ENCODE data around the gene SP6. TPM values are rescaled to one million over a fixed set of nuclear protein-coding genes. Genes with fewer than 3 reads are reported as not detected.

SP6 gene
- total RNA-seq, 4 donors from 2014 or later: 0.12 to 0.31 (median 0.14) TPM

- Histone ChIP-seq H3K4me1 (peaks cover 0 to 30% (median 17%) of the 10 kb centered on the region in 3 donors), H3K4me3 (peak overlapping the region; percentile 83 to 84), H3K36me3 (peaks cover 0 to 40% of the 10 kb centered on the region in 2 donors), H3K27ac (peak overlapping the region in 3 of 4 donors; percentile 79 to 82 (median 80)), H3K27me3 (no peaks in the 10 kb centered on the region), H3K9me3 (no peaks in the 10 kb centered on the region)
- TF ChIP-seq POLR2A (IDR thresholded peaks at IDR 0.05) (no peak), EP300 (IDR thresholded peaks at IDR 0.05) (no peak), POLR2AphosphoS5 (IDR thresholded peaks at IDR 0.05) (no peak)
- TF ChIP-seq, protein P1, sequence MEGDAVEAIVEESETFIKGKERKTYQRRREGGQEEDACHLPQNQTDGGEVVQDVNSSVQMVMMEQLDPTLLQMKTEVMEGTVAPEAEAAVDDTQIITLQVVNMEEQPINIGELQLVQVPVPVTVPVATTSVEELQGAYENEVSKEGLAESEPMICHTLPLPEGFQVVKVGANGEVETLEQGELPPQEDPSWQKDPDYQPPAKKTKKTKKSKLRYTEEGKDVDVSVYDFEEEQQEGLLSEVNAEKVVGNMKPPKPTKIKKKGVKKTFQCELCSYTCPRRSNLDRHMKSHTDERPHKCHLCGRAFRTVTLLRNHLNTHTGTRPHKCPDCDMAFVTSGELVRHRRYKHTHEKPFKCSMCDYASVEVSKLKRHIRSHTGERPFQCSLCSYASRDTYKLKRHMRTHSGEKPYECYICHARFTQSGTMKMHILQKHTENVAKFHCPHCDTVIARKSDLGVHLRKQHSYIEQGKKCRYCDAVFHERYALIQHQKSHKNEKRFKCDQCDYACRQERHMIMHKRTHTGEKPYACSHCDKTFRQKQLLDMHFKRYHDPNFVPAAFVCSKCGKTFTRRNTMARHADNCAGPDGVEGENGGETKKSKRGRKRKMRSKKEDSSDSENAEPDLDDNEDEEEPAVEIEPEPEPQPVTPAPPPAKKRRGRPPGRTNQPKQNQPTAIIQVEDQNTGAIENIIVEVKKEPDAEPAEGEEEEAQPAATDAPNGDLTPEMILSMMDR (IDR thresholded peaks at IDR 0.05): no peak
- WGBS, 2 donors (ENCODE audit: low coverage in 1 of 2): 55 to 73% methylated on average over 8 to 17 of the region's 18 CpGs
- no peak for ATAC-seq
Measured at GRCh38 chr17:47830396-47831002, 20.5 kb downstream of the SP6 start.

- H3K9me3 ChIP-seq: no peaks in the 10 kb centered on the region
- TF ChIP-seq EP300 (IDR thresholded peaks at IDR 0.05) (no peak), POLR2A (IDR thresholded peaks at IDR 0.05) (no peak), POLR2AphosphoS5 (IDR thresholded peaks at IDR 0.05) (no peak)
- TF ChIP-seq, protein P1 (IDR thresholded peaks at IDR 0.05): no peak
- no peak for ATAC-seq
- 73 to 82% methylated on average over 3 of the region's 3 CpGs for WGBS, 2 donors (ENCODE audit: low coverage in 1 of 2)
- H3K27me3 ChIP-seq: no peaks in the 10 kb centered on the region
- no peak overlapping the region for H3K4me3 ChIP-seq
- peaks cover 0 to 44% of the 10 kb centered on the region in 2 donors for H3K36me3 ChIP-seq
- H3K27ac ChIP-seq: no peak overlapping the region
- peaks cover 0 to 30% (median 17%) of the 10 kb centered on the region in 3 donors for H3K4me1 ChIP-seq
Measured at GRCh38 chr17:47829870-47830269, 21.1 kb downstream of the SP6 start.

DNA sequence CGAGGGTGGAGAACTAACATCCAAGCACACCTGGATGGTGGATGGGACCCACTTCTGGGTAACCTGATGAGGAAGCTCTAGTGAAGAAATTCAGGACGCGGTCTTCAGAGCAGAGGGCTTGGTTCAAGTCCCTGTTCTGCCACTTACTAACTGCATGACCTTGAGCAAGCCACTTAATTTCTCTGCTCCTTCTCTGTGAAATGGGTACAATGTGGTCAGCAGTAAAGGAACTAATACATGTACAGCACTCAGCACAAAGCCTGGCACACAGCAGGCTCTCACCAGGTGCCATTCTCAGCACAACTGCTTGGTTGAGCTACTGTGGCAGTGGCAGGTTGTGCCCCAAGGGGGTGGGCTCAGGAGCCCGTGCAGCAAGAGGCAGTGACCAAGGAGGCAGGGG is 27.4 kb downstream of the SP6 start:
- Histone ChIP-seq H3K36me3 (peaks cover 0 to 75% of the 10 kb centered on the region in 2 donors), H3K27me3 (no peaks in the 10 kb centered on the region), H3K9me3 (no peaks in the 10 kb centered on the region), H3K27ac (no peak overlapping the region), H3K4me1 (peaks cover 0 to 30% (median 3%) of the 10 kb centered on the region in 3 donors), H3K4me3 (no peak overlapping the region)
- no peak for ATAC-seq
- WGBS, 2 donors (ENCODE audit: low coverage in 1 of 2): 67 to 90% methylated on average over 2 to 4 of the region's 4 CpGs
- TF ChIP-seq POLR2A (IDR thresholded peaks at IDR 0.05) (no peak), EP300 (IDR thresholded peaks at IDR 0.05) (no peak), POLR2AphosphoS5 (IDR thresholded peaks at IDR 0.05) (no peak)
- TF ChIP-seq, protein P1 (IDR thresholded peaks at IDR 0.05): no peak

DNA sequence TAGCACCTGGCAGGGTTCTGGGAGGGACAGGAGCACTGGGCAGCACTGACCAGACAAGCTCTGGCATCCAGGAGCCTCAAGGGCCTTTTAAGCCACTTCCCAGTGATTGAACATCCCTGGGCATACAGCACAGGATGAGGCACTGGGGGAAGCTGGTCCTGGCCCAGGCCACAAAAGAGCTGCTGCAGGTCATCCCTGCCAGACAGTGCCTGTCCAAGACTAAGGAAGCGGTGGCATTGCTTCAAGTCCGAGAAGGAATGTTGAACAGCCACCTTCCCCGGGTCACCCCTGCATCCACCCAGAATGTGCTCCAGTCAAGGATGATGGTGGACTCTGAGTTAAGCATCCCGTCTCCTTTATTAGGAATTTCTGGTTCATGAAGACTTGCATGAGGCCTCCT is 28.2 kb downstream of the SP6 start:
- Histone ChIP-seq H3K4me3 (no peak overlapping the region), H3K27me3 (no peaks in the 10 kb centered on the region), H3K27ac (no peak overlapping the region), H3K36me3 (peaks cover 0 to 75% of the 10 kb centered on the region in 2 donors), H3K9me3 (no peaks in the 10 kb centered on the region), H3K4me1 (peaks cover 0 to 30% (median 3%) of the 10 kb centered on the region in 3 donors)
- 74% methylated on average over 2 of the region's 4 CpGs; no CpG with 5 or more reads in 1 of the 2 donors for WGBS, 2 donors (ENCODE audit: low coverage in 1 of 2)
- TF ChIP-seq POLR2A (IDR thresholded peaks at IDR 0.05): no peak
- TF ChIP-seq, protein P1 (IDR thresholded peaks at IDR 0.05): no peak
- TF ChIP-seq POLR2AphosphoS5 (IDR thresholded peaks at IDR 0.05): no peak
- TF ChIP-seq EP300 (IDR thresholded peaks at IDR 0.05): no peak
- no peak for ATAC-seq

All from gastroesophageal sphincter (tissue), 4 donors.